Suppressor macrophage treated with lipopolysaccharide for 1 hour (primary cell): ENCODE measurements around the gene CD2.
A peak's percentile ranks its signal among the peaks of the same experiment; 100 is the strongest.
"Not testable (repeated sequence)": the region's sequence is repeated elsewhere in the genome, so short reads cannot be mapped to it uniquely, and the experiment has no call there.

Experiments used
- DNase-seq, 3 donors: peaks; one replicate each; pipeline ENCODE4 v3.0.0-alpha.2; 2020 to 2022

Gene CD2

DNA sequence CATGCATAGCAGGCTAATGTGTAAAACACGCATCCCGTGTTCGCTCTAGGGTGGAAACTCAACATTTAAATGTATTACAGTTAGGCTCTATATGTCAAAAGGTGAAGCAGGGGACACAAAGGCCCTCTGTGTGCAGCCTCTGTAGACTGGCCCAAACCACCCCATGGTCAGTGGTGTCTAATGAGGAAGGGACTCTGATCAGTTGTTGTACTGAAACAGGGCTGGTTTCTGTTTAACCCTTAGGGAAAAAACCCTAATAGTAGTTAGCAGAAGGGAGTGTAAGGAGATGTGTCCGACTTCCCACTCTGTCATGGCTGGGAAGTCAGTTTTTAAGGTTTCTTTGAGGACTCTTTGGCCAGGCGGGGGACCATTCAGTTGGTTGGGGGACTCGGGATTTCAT lies 21.5 kb upstream of the CD2 start:
- no peak for DNase-seq

DNA sequence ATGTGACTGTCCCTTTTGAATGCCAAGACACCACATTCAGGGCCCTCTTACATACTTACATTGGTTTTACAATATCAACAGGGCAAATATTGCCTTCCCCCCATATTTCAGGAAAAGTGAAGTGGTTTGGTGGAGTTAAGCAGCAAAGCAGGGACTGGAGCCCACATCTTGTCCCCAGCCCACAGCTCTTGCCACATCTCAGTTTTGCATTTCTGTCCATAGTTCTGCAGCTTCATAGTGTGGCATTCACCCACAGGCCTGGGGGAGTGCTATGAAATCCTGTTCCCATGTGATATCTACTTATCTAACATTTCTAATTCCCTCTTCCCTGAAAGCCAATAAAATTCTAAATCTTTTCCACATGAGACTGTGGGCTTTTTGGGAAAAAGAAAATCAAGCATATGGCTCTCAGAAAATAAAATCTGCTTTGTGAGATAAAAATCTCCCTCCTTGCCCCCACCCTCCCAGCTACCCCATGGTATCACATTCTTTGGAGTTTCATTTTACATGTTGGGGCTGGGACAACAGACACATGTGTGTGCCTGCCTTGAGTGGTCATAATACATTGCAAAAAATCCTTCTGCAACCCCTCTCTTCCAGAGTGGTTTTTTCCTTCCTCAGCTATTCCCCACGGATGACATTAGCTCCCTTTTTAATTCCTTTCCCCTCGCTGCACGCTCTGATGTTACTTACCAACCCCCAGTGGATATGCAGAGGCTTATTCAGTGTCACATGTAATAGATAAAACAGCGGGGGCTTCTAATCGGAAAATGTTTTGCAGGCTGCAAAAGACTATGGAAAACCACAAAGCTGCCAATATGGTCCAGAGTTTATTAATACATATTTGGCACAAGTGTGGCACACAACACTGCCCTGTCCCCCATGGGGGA lies 20.5 kb upstream of the CD2 start:
- DNase-seq = peak; percentile 51 to 55 (median 52)

DNA sequence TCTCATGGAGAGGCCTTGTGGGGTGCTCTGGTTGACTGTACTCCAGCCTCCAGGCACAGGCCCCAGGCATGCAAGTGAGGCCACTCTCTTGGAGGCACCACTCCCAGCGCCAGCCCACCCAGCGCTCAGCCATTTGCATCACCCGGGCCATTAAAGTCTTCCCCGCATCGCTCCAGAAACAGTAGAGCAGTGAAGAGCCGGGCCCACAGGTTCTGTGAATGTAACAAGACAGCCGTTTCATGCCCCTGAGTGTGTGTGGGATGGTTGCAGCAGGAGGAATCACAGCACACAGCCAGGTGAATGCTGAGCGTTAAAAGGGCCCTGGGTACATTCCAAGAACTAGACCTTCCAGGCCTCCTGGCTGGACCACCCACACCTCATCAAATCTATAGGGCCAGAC lies 19.0 kb upstream of the CD2 start:
- DNase-seq = no peak

DNA sequence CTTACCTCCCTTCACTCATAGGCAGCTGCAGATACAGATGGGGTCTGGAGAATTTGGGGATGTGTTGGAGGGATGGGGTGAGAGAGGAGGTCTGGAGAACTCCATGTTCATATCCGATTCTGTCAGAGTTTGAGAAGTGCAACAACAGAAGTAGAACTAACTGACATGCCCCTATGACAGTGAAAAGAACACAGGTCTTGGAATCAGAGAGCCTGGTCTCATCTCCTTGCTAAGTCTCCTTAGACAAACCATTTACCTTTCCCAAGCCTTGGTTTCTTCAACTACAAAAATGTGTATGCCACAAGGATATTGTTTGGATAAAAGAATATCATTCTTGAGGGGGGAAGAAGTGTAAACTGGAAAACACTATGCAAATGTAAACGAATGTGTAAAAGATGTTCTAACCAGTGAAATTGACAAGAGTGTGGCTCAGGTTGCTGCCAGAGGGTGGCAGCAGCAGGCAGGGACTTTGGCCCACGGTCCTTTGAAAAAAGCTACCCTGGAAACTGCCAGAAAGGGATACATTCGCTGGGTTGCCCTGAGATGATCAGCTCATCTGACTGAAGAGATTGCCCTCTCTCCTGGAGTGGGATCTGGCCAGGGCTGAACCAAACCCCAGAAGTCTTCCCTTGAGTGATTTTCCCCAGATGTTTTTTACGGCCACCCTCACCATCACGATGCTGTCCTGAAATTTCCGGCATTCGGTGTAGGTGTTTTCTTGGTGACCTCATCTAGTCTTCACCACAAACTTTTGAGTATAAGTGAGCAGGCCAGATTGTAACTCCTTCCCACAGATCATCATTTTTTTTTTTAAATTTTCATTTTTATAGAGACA lies 17.0 kb upstream of the CD2 start:
- peak; percentile 76 to 81 (median 80) for DNase-seq

DNA sequence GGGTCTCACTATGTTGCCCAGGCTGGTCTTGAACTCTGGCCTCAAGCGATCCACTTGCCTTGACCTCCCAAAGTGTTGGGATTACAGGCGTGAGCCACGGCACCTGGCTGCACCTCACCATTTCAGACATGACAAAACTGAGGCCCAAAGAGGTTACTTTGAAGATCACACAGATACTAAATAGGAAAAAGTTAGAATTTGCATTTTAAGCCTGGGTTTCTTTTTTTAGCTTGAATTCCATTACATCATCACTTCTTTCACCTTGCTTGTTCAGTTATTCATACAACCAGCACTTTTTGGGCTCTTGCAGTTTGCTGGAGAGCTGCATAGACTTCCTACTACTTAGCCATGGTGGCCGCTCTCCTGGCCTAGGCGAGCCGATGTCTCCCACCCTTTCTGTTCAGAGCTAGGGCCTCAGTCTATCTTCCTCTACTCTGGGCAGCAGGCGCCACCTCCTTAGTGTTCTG lies 16.3 kb upstream of the CD2 start:
- DNase-seq = no peak

DNA sequence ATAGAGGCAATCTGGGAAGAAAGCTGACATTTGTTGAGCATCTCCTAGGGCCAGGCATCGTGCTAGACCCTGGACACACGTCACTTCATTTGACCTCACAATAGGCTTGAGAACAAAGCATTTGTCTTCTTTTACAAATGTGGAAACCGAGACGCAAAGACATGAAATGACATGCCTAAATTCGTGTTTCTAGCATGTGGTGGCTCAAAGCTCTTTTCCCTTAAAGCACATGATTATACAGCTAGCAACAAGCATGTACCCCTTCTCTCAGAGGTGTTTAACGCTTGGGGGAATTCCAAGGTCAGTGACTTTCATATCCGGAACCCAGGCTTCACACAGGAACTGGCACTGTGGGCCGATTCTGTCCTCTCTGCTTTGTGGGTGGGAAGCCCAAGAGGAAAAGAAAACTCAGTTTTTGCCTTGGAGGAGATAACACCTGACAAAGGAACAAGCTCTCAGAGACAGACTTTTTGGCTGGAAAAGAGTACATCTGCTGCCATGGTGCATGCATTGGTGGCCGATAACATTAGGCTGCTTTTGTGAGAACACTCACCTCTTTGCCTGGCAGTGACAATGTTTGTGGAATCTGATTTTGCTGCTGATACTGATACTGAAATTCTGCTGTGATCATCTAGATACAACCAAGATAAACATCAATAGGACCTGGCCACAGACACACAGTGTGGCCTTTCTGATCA lies 15.4 kb upstream of the CD2 start:
- peak; percentile 62 to 76 (median 63) for DNase-seq

DNA sequence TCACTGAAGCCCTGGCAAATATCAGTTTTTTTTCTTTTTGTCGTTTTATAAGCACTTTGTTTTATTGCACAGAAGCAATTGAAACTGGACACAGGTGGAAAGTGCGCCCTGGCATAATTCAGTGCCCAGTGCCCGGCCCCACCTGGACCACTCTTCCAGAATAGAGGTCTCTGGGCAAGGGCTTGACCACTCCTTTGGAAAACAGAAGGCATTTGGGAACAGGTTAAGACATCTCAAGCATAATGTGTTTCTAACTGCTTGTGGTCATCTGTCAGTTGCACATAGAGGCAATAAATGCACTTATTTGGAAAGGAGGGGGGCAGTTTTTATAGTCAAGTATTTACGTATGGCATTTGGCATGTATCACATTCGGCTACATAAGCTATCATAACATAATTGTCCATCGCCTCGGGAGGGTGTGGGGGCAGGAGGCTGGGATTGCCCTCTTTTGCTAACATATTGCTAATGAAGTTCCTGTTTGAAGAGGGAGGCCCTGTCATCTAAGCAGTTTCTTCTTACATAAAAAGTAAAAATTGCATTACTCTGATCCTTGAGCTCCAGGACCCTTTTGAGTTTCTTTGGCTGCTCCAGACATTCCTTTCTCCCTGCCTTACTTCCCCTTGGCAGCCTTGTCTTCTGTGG lies 14.7 kb upstream of the CD2 start:
- DNase-seq = peak; percentile 47 to 51 (median 50)

DNA sequence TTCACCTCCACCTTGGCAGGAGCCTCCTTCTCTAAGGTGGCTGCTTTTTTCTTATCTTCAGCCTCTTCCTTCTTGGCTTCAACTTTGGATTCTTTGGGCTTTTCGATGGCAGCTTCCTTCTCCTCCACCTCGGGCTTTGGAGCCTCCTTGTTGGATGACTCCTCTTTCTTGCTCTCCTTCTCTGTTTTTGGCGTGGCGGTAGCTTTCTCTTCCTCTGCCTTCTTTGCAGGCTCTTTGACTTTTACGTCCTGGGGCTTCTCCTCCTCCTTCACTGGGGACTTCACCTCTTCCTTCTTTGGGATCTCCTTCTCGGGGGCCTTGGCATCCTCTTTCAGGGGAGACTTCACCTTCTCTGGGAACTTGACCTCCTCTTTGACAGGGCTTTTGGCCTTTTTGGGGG lies 13.9 kb upstream of the CD2 start:
- no peak for DNase-seq

DNA sequence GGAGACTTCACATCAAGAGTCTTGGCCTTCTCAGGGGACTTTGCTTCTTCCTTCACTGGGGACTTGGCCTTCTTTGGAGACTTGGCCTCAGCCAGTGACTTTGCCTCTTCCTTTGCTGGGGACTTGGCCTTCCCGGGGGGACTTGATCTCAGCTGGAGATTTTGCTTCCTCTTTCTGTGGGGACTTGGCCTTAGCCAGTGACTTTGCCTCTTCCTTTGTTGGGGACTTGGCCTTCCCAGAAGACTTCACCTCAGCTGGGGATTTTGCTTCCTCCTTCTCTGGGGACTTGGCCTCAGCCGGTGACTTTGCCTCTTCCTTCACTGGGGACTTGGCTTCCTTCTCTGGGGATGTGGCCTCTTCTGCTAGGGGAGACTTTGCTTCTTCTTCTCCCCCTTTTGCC lies 13.5 kb upstream of the CD2 start:
- DNase-seq = peak; percentile 64 to 65 (median 64)

DNA sequence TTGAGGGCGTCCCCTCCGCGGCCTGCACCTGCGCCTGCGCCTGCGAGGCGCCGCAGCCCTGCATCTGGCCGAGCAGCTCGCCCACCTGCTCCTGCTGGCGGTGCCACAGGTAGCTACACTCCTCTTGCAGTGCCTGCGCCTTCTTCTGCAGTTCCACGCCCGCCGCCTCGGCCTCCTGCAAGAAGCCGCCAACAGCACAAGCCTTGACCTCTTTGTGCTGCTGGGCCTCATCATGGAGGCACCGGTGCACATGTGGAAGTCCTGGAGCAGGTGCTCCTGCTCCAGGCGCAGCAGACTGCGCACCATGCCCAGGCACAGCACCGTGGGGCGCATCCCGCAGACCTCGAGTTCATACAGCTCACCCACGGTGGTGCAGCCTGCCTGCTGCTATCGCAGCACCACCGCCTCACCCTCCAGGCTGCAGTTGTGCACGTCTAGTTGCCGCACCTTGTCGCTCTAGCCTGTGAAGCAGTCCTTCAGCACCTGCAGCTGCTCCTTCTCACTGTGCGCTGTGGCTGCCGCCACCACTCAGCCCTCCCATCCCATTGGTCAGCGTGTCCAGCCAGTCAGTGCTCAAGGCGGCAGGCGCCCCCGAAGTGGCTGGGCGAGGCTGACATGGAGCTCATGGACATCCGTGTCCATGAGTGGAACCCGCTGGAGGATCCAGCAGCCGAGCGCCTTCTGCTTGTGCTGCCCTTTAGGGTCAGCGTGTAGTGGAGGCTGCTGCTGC lies 12.2 kb upstream of the CD2 start:
- no peak for DNase-seq

DNA sequence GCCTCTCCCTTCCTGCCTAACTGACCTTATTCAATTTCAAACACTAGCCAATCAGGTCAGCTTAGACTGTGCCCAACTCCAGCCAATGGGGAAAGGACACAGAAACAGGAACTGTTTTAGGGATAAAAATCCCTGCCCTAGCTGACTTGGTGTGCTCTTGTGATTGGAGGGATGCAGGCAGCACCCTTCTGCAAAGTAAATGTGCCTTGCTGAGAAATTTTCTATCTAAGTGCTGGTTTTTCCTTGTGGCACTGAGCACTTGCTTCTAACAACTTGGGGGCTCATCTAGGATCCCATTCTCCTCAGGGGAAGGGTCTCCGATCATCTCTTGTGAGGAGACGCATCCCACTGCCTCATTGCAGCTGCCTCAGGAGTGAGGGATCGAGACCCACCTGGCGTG lies 10.7 kb upstream of the CD2 start:
- no peak for DNase-seq

DNA sequence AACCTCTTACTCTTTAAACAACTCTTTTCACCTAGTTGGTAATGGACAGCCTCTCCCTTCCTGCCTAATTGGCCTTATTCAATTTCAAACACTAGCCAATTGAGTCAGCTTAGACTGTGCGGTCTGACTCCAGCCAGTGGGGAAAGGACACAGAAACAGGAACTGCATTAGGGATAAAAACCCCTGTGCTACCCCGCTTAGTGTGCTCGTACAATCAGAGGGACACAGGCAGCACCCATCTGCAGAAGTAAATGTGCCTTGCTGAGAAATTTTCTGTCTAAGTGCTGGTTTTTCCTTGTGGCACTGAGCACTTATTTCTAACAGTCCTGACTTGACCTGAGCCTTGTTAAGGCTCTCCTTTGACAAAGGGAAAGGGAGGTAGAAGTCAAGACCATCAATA lies 6.0 kb upstream of the CD2 start:
- DNase-seq = no peak

DNA sequence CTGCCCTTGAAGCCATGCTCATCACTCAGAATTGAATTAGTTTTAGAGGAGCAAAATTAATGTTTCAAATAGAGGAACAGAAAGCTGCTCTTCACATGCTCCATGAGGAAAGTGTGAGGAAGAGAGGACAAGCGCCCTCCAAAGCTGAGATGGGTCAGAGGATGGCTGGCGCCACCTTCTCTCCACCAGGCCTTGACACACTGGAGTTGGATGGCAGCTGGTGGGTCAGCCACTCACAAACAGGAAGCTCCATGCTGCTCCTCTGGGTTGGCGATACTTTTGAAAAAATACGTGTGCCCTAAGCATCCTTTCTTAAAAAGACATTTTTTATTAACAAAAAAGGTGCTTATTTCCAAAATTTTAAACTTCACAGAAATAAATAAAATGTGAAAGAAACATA lies 3.1 kb upstream of the CD2 start:
- peak in 2 of 3 donors; percentile 20 to 42 for DNase-seq

DNA sequence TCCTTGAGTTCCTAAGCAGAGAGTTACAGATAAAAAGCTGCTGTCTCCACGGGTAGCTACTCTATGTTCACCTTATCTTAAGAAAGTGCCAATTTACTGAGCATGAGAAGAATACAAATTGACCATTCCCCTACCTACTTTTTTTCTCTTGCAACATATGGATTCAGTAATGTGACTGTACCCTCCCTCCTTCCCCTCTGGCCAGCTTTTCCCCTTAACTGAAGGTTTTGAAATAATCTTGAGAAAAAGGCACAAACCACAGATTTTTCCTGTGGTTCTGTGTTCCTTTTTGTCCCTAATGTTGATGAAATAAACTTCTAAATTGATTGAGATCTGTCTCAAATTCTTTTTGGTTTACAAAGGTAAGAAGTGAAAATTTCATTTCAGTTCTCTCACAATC lies 2.6 kb upstream of the CD2 start:
- DNase-seq = peak in 2 of 3 donors; percentile 21 to 46

DNA sequence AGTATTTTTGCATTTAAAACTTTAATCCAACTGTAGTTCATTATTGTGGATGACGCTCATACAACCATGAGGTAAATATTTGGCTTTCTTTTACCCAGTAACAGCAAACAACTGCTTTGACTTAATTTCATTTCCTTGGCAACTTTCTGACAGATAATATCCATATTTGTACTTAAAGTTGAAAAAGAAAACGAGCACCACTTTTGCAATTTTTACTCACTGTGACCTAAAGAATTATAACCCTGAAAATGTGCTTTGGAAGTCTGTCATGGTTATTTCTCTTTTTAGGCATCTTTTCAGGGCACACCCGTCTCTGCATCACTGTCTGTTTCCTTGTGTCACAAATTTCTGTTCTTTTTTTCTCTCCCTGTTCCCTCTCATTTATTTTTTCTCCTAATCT lies 918 bp upstream of the CD2 start:
- no peak for DNase-seq

DNA sequence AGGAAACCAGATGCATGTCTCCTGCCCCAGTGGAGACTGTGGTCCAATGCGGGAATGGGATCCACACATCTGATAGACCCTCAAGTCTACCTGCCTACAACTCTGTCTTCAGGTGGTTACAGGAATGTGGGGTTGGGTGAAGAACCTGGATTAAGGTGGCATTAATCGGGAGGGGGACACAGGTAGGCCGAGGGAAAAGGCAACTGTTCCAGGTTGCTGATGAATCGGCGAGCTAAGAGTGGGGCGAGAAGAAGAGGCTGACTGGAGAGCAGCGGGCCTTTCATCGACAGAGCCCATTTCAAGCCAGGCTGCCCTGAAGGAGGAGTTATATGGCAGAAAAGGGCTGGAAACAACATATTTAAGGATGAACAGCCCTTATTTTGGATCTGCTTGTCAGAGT lies 836 bp downstream of the CD2 start:
- DNase-seq = no peak

DNA sequence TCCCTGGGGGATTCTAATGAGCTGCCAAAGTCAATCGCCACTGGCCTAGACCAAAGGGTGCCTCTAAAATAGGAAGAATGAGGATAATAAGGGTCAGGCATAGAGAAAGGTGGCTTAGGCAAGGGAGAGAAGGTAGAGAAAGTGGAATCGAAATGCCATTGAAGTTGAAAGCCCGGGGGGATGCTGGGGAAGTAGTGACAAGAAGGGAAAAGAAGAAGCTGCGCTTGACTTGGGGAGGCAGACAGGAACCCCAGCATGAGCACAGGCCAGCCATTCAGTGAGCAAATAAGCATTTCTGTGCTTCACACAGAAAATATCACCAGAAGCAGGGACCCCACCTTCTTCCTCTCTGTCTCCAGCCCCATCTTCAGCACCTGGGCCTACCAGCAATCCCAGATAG lies 1.5 kb downstream of the CD2 start:
- DNase-seq = no peak

DNA sequence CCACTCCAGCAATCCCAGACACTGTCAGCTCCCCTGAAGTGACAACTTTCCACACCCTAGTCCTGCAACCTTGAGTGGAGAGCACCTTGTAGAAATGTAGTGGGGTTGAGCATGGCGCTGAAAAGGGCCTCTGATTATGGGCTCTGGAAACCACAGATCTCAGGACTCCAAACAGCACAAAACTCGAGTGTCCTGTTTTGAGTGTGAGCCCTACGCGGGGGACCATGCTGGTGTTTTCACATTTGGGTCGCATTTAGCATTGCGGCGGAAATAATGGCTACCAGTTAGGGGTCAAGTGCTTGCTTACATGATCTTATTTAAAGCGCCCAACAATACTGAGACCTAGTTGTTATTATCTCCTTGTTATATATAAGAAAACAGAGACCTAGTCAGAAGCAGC lies 1.9 kb downstream of the CD2 start:
- DNase-seq = not testable (repeated sequence)

DNA sequence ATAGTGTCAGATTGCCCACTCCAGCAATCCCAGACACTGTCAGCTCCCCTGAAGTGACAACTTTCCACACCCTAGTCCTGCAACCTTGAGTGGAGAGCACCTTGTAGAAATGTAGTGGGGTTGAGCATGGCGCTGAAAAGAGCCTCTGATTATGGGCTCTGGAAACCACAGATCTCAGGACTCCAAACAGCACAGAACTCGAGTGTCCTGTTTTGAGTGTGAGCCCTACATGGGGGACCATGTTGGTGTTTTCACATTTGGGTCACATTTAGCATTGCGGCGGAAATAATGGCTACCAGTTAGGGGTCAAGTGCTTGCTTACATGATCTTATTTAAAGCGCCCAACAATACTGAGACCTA lies 4.2 kb downstream of the CD2 start:
- not testable (repeated sequence) for DNase-seq

DNA sequence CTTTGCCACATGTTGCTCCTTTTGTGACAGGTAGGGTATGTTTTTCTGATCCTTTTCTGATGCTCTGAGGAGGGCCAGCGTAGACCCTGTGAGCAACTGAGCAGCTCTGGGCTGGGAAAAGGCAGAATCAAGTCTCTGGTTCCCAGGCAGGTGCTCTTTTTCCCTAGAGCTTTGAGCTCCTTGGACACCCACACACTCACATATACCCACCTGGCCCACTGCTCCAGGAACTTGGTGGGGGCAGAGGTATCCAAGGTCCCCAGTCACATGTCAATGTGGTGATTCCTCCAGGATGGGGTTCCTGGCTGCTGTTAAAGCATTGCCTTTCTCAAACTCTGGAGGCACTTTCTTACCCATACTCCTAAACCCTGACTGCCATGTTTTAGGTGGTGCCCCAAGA lies 5.4 kb downstream of the CD2 start:
- DNase-seq = no peak

DNA sequence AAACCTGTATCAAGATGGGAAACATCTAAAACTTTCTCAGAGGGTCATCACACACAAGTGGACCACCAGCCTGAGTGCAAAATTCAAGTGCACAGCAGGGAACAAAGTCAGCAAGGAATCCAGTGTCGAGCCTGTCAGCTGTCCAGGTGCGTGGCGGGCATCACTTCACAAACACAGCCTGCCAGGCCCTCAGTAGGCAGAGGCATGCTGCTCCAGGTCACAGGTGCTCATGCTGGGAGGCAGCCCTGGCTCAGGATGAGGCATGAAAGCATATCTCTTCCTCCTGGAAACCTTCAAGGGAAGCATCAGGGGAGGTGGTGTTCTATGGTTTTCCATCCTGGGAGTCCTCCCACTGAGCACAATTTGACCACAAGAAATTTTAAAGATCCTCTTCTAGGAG lies 6.3 kb downstream of the CD2 start:
- no peak for DNase-seq

DNA sequence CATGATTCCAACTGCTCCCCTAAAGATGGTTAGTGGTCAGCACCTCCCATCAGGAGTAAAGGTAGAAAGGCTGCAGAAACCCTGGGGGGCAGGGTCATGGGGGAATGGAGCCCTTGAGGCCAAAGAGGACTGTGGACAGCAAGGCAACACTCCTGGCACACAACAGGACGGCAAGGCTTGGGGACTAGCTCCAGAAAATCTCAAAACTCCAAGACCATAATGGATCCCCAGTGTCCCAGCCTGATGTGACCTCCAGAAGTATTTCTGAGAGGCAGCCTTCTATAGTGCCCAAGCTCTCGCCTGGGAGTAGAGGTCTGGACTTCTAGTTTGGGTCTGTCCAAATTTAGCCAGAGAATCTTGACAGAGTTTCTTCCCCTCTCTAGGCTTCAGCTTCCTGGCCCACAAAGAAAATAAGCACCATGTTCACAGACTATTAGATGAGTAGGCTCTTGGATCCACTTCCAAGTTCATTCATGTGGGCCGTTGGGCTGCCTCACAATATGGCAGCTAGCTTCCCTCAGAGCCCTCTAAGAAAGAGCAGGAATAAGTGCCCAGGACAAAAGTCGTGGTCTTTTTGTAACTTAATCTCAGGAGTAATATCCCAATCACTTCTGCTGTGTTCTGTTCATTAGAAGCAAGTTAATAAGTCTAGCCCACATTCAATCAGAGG lies 6.9 kb downstream of the CD2 start:
- no peak for DNase-seq
